Neural cell (in vitro differentiated cells): Measurements from ENCODE around the gene CXADR.

Experiments
- POLR2AphosphoS5 ChIP-seq: IDR thresholded peaks from 2 replicates; pipeline ENCODE4 v1.6.1; 2012
- TAF1 ChIP-seq: IDR thresholded peaks from 2 replicates; pipeline ENCODE4 v1.6.1; 2012; ENCODE audit warnings: low read depth
- TF ChIP-seq, protein P1 (sequence below): fragments of 450-650 bp; IDR thresholded peaks from 2 replicates; pipeline ENCODE4 v1.5.1; 2014; ENCODE audit warnings: antibody characterized with exemption, mild to moderate bottlenecking, moderate library complexity; ENCODE audit not compliant: poor library complexity, severe bottlenecking
- TF ChIP-seq, protein P2 (sequence below): IDR thresholded peaks from 2 replicates; pipeline ENCODE4 v1.6.1; 2012; ENCODE audit warnings: borderline replicate concordance

DNA sequence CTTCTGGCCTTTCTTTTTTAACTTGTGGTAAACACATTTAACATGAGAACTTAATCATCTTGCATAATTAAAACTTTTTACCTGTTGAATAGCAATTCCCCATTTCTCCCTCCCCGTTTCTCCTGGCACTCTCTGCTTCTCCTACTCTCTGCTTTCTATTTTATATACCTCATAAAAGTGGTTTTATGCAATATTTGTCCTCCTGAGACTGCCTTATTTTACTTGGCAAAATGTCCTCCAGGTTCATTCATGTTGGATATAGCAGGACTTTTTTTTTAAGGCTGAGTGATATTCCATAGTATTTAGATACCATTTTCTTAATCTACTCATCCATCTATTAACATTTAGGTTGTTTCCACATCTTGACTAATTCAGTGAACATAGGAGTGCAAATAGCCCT lies 64.9 kb downstream of the CXADR start:
- TF ChIP-seq TAF1 (no peak), POLR2AphosphoS5 (no peak)
- TF ChIP-seq, protein P1, sequence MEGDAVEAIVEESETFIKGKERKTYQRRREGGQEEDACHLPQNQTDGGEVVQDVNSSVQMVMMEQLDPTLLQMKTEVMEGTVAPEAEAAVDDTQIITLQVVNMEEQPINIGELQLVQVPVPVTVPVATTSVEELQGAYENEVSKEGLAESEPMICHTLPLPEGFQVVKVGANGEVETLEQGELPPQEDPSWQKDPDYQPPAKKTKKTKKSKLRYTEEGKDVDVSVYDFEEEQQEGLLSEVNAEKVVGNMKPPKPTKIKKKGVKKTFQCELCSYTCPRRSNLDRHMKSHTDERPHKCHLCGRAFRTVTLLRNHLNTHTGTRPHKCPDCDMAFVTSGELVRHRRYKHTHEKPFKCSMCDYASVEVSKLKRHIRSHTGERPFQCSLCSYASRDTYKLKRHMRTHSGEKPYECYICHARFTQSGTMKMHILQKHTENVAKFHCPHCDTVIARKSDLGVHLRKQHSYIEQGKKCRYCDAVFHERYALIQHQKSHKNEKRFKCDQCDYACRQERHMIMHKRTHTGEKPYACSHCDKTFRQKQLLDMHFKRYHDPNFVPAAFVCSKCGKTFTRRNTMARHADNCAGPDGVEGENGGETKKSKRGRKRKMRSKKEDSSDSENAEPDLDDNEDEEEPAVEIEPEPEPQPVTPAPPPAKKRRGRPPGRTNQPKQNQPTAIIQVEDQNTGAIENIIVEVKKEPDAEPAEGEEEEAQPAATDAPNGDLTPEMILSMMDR, result no peak
- TF ChIP-seq, protein P2, sequence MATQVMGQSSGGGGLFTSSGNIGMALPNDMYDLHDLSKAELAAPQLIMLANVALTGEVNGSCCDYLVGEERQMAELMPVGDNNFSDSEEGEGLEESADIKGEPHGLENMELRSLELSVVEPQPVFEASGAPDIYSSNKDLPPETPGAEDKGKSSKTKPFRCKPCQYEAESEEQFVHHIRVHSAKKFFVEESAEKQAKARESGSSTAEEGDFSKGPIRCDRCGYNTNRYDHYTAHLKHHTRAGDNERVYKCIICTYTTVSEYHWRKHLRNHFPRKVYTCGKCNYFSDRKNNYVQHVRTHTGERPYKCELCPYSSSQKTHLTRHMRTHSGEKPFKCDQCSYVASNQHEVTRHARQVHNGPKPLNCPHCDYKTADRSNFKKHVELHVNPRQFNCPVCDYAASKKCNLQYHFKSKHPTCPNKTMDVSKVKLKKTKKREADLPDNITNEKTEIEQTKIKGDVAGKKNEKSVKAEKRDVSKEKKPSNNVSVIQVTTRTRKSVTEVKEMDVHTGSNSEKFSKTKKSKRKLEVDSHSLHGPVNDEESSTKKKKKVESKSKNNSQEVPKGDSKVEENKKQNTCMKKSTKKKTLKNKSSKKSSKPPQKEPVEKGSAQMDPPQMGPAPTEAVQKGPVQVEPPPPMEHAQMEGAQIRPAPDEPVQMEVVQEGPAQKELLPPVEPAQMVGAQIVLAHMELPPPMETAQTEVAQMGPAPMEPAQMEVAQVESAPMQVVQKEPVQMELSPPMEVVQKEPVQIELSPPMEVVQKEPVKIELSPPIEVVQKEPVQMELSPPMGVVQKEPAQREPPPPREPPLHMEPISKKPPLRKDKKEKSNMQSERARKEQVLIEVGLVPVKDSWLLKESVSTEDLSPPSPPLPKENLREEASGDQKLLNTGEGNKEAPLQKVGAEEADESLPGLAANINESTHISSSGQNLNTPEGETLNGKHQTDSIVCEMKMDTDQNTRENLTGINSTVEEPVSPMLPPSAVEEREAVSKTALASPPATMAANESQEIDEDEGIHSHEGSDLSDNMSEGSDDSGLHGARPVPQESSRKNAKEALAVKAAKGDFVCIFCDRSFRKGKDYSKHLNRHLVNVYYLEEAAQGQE, result no peak
